HEK293 (cell line): ENCODE measurements around the gene ITPR2.

Experiments used
- CTCF ChIA-PET: fragments of 350-600 bp; formaldehyde crosslinking; extraction: SDS; loops from one replicate; lab custom pipeline; 2021; ENCODE audit warnings: antibody characterized with exemption; lab: Yijun Ruan, JAX
- POLR2A ChIA-PET: fragments of 300-600 bp; formaldehyde crosslinking; extraction: SDS; loops from one replicate; lab custom pipeline; 2020; ENCODE audit warnings: antibody characterized with exemption, inconsistent platforms; lab: Yijun Ruan, JAX
- H3K27ac ChIP-seq: fragments of 200-500 bp; sonication (Bioruptor generic); 2 replicates; pipeline ENCODE4 v1.5.1; 2014; ENCODE audit warnings: low read depth, low read length, control low read depth, inconsistent platforms; ENCODE audit errors: extremely low read depth
- H3K36me3 ChIP-seq, 2 experiments: fragments of 200-500 bp in 1 of 2; sonication (Bioruptor generic) in 1 of 2; 1 replicate in 1 of 2; 2 replicates in 1 of 2; pipeline ENCODE4 v1.5.1; 2014 to 2017; ENCODE audit warnings: inconsistent platforms in 2 of 2, low read length in 2 of 2; ENCODE audit not compliant: control insufficient read depth in 2 of 2, insufficient read depth in 1 of 2
- H3K4me1 ChIP-seq: fragments of 200-500 bp; sonication (Bioruptor generic); 2 replicates; pipeline ENCODE4 v1.5.1; 2014; ENCODE audit warnings: mild to moderate bottlenecking, low read length, inconsistent platforms; ENCODE audit not compliant: control insufficient read depth, insufficient read depth
- H3K4me3 ChIP-seq: 2 replicates; pipeline ENCODE4 v1.5.1; 2011; ENCODE audit warnings: low read depth, mild to moderate bottlenecking, control low read depth, low read length, moderate library complexity
- H3K9me3 ChIP-seq: fragments of 200-500 bp; sonication (Bioruptor generic); 2 replicates; pipeline ENCODE4 v1.5.1; 2014; ENCODE audit warnings: low read depth, low read length, inconsistent platforms; ENCODE audit not compliant: control insufficient read depth, insufficient read depth
- OVOL3 ChIP-seq: fragments of 450-650 bp; formaldehyde crosslinking; IDR thresholded peaks from 2 replicates; pipeline ENCODE4 v1.5.1; 2016; ENCODE audit warnings: missing biosample characterization, missing genetic modification characterization
- ZFHX2 ChIP-seq: fragments of 450-650 bp; formaldehyde crosslinking; conservative IDR thresholded peaks from 2 replicates; pipeline ENCODE4 v1.5.1; 2016; ENCODE audit warnings: missing biosample characterization, missing genetic modification characterization
- ZIC2 ChIP-seq: fragments of 450-650 bp; formaldehyde crosslinking; IDR thresholded peaks from 2 replicates; pipeline ENCODE4 v1.5.1; 2016; ENCODE audit warnings: missing biosample characterization, missing genetic modification characterization
- ZNF16 ChIP-seq: fragments of 450-650 bp; formaldehyde crosslinking; IDR thresholded peaks from 2 replicates; pipeline ENCODE4 v1.5.1; 2016; ENCODE audit warnings: low read depth, missing biosample characterization, missing genetic modification characterization
- ZNF223 ChIP-seq: fragments of 450-650 bp; formaldehyde crosslinking; IDR thresholded peaks from 2 replicates; pipeline ENCODE4 v1.5.1; 2016; ENCODE audit warnings: missing biosample characterization, missing genetic modification characterization
- ZNF341 ChIP-seq: fragments of 450-650 bp; formaldehyde crosslinking; IDR thresholded peaks from 2 replicates; pipeline ENCODE4; 2016; ENCODE audit warnings: low read depth, missing biosample characterization, missing genetic modification characterization
- ZNF366 ChIP-seq: fragments of 450-650 bp; formaldehyde crosslinking; conservative IDR thresholded peaks from 2 replicates; pipeline ENCODE4 v1.5.1; 2016; ENCODE audit warnings: missing biosample characterization, missing genetic modification characterization
- ZNF391 ChIP-seq: fragments of 450-650 bp; formaldehyde crosslinking; IDR thresholded peaks from 2 replicates; pipeline ENCODE4 v1.5.1; 2016; ENCODE audit warnings: low read depth, missing biosample characterization, missing genetic modification characterization, borderline replicate concordance
- ZNF398 ChIP-seq: fragments of 450-650 bp; formaldehyde crosslinking; IDR thresholded peaks from 2 replicates; pipeline ENCODE4 v1.5.1; 2017; ENCODE audit warnings: missing biosample characterization, missing genetic modification characterization
- ZNF473 ChIP-seq: fragments of 450-650 bp; formaldehyde crosslinking; IDR thresholded peaks from 2 replicates; pipeline ENCODE4 v1.5.1; 2017; ENCODE audit warnings: missing biosample characterization, missing genetic modification characterization
- ZNF514 ChIP-seq: fragments of 450-650 bp; formaldehyde crosslinking; IDR thresholded peaks from 2 replicates; pipeline ENCODE4 v1.5.1; 2016; ENCODE audit warnings: missing biosample characterization, missing genetic modification characterization
- ZNF600 ChIP-seq: fragments of 450-650 bp; formaldehyde crosslinking; IDR thresholded peaks from 2 replicates; pipeline ENCODE4 v1.5.1; 2016; ENCODE audit warnings: missing biosample characterization, missing genetic modification characterization
- ZNF624 ChIP-seq: fragments of 450-650 bp; formaldehyde crosslinking; IDR thresholded peaks from 2 replicates; pipeline ENCODE4 v1.5.1; 2017; ENCODE audit warnings: missing biosample characterization, missing genetic modification characterization
- ZNF654 ChIP-seq: fragments of 450-650 bp; formaldehyde crosslinking; IDR thresholded peaks from 2 replicates; pipeline ENCODE4 v1.5.1; 2016; ENCODE audit warnings: low read depth, missing biosample characterization, missing genetic modification characterization
- ZNF692 ChIP-seq: fragments of 450-650 bp; formaldehyde crosslinking; IDR thresholded peaks from 2 replicates; pipeline ENCODE4 v1.5.1; 2016; ENCODE audit warnings: missing biosample characterization, missing genetic modification characterization
- ZNF777 ChIP-seq: fragments of 450-650 bp; formaldehyde crosslinking; IDR thresholded peaks from 2 replicates; pipeline ENCODE4 v1.5.1; 2017; ENCODE audit warnings: missing biosample characterization, missing genetic modification characterization, borderline replicate concordance
- ZSCAN23 ChIP-seq: fragments of 450-650 bp; formaldehyde crosslinking; IDR thresholded peaks from 2 replicates; pipeline ENCODE4 v1.5.1; 2016; ENCODE audit warnings: missing biosample characterization, missing genetic modification characterization
- TF ChIP-seq, protein P1 (sequence below): fragments of 450-650 bp; formaldehyde crosslinking; IDR thresholded peaks from 2 replicates; pipeline ENCODE4 v1.5.1; 2016; ENCODE audit warnings: missing biosample characterization, missing genetic modification characterization
- TF ChIP-seq, protein P2 (sequence below): fragments of 450-650 bp; formaldehyde crosslinking; IDR thresholded peaks from 2 replicates; pipeline ENCODE4 v1.5.1; 2016; ENCODE audit warnings: missing biosample characterization, missing genetic modification characterization, low read depth
- TF ChIP-seq, protein P3 (sequence below): fragments of 450-650 bp; formaldehyde crosslinking; IDR thresholded peaks from 2 replicates; pipeline ENCODE4 v1.5.1; 2016; ENCODE audit warnings: missing biosample characterization, missing genetic modification characterization

ITPR2 gene

DNA sequence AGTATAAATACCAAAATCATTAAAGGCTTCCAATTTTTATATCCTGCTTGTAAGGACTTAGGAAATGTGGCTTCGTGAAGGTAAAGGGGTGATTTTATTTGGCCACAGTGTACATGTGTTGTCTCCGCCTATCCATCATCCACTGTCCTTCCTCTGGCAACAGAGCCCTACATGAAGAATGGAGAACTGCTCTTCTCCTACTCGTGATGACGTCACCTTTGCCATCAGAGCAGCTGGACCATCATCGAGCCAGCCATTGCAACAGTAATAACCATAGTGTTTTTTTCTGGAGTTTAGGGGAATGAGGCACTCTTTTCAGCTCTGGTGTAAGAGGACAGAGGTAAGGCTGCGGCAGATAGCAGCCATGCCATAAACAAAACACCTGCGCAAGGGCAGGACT lies 19.2 kb downstream of the ITPR2 start:
- H3K4me1 ChIP-seq = no peaks in the 10 kb centered on the region
- H3K27ac ChIP-seq = no peak overlapping the region
- TF ChIP-seq ZNF16 (tag by site-specific recombination) = no peak
- TF ChIP-seq, protein P1, sequence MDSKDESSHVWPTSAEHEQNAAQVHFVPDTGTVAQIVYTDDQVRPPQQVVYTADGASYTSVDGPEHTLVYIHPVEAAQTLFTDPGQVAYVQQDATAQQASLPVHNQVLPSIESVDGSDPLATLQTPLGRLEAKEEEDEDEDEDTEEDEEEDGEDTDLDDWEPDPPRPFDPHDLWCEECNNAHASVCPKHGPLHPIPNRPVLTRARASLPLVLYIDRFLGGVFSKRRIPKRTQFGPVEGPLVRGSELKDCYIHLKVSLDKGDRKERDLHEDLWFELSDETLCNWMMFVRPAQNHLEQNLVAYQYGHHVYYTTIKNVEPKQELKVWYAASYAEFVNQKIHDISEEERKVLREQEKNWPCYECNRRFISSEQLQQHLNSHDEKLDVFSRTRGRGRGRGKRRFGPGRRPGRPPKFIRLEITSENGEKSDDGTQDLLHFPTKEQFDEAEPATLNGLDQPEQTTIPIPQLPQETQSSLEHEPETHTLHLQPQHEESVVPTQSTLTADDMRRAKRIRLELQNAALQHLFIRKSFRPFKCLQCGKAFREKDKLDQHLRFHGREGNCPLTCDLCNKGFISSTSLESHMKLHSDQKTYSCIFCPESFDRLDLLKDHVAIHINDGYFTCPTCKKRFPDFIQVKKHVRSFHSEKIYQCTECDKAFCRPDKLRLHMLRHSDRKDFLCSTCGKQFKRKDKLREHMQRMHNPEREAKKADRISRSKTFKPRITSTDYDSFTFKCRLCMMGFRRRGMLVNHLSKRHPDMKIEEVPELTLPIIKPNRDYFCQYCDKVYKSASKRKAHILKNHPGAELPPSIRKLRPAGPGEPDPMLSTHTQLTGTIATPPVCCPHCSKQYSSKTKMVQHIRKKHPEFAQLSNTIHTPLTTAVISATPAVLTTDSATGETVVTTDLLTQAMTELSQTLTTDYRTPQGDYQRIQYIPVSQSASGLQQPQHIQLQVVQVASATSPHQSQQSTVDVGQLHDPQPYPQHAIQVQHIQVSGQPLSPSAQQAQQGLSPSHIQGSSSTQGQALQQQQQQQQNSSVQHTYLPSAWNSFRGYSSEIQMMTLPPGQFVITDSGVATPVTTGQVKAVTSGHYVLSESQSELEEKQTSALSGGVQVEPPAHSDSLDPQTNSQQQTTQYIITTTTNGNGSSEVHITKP (tag by site-specific recombination) = no peak
- TF ChIP-seq, protein P2, sequence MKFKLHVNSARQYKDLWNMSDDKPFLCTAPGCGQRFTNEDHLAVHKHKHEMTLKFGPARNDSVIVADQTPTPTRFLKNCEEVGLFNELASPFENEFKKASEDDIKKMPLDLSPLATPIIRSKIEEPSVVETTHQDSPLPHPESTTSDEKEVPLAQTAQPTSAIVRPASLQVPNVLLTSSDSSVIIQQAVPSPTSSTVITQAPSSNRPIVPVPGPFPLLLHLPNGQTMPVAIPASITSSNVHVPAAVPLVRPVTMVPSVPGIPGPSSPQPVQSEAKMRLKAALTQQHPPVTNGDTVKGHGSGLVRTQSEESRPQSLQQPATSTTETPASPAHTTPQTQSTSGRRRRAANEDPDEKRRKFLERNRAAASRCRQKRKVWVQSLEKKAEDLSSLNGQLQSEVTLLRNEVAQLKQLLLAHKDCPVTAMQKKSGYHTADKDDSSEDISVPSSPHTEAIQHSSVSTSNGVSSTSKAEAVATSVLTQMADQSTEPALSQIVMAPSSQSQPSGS (tag by site-specific recombination) = peak; percentile 47; the same call in 1 of the 2 replicates
- TF ChIP-seq OVOL3 (tag by site-specific recombination) = no peak
- TF ChIP-seq, all 188 proteins: peak for 1
- ChIA-PET POLR2A (interaction anchor here (1.2 kb wide), 1 partner anchor 19 kb away, joined by 5 read pairs; the partner anchor contains the start of gene ITPR2), CTCF (interaction anchor here (1.0 to 1.1 kb wide), 2 partner anchors 9 to 20 kb away, joined by 3 to 4 read pairs; no protein-coding TSS in a partner anchor)
- no peaks in the 10 kb centered on the region for H3K9me3 ChIP-seq
- H3K4me3 ChIP-seq = no peak overlapping the region
- H3K36me3 ChIP-seq = peaks cover 0 to 4% of the 10 kb centered on the region in 2 experiments; a peak in 1 of 3 replicates

DNA sequence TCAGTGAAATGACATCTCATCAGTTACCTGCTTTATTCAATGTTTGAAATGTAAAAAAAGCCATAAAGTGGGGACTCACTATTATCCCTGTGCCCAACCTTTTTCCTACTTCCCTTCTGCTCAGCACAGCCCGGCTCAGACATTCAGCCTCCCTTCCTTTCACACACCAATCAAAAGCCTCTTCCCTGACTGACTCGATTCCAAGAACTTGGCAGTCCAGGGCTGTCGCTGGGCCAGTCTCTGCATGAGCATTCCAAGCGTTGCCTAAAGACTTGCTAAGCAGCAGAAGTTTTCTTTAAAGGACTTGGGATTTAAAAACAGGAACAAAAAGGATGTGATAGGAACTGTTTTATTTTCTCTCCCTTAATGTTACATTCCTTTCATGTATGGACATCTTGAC lies 22.7 kb downstream of the ITPR2 start:
- ChIA-PET CTCF (interaction anchor here (1.2 kb wide), 1 partner anchor 17 kb away, joined by 3 read pairs; no protein-coding TSS in a partner anchor), POLR2A (no interaction called here)
- H3K36me3 ChIP-seq = peaks cover 0 to 4% of the 10 kb centered on the region in 2 experiments; a peak in 1 of 3 replicates
- no peak overlapping the region for H3K4me3 ChIP-seq
- no peaks in the 10 kb centered on the region for H3K9me3 ChIP-seq
- TF ChIP-seq ZNF514 (tag by site-specific recombination) = no peak
- no peak for TF ChIP-seq ZNF777 (tag by site-specific recombination)
- no peak for TF ChIP-seq ZNF654 (tag by site-specific recombination)
- TF ChIP-seq ZNF600 (tag by site-specific recombination) = no peak
- TF ChIP-seq ZNF624 (tag by site-specific recombination) = no peak
- TF ChIP-seq ZNF398 (tag by site-specific recombination) = no peak
- no peak for TF ChIP-seq ZNF692 (tag by site-specific recombination)
- TF ChIP-seq, protein P3, sequence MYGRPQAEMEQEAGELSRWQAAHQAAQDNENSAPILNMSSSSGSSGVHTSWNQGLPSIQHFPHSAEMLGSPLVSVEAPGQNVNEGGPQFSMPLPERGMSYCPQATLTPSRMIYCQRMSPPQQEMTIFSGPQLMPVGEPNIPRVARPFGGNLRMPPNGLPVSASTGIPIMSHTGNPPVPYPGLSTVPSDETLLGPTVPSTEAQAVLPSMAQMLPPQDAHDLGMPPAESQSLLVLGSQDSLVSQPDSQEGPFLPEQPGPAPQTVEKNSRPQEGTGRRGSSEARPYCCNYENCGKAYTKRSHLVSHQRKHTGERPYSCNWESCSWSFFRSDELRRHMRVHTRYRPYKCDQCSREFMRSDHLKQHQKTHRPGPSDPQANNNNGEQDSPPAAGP (tag by site-specific recombination) = no peak
- no peak for TF ChIP-seq ZNF391 (tag by site-specific recombination)
- no peak for TF ChIP-seq ZFHX2 (tag by site-specific recombination)
- TF ChIP-seq ZIC2 = no peak
- no peak for TF ChIP-seq ZSCAN23 (tag by site-specific recombination)
- TF ChIP-seq ZNF473 (tag by site-specific recombination) = no peak
- no peak for TF ChIP-seq ZNF341 (tag by site-specific recombination)
- TF ChIP-seq ZNF366 (tag by site-specific recombination) = no peak
- no peak for TF ChIP-seq ZNF16 (tag by site-specific recombination)
- no peak for TF ChIP-seq ZNF223
- TF ChIP-seq, all 188 proteins: peak for 0
- Histone ChIP-seq H3K27ac (no peak overlapping the region), H3K4me1 (no peaks in the 10 kb centered on the region)
